ENCODE results near the gene IRAK1.

The IRAK1 gene

GRCh38 chrX:154043003-154043763, 23.5 kb upstream of the IRAK1 start:
- DNase-seq, result no peak

DNA sequence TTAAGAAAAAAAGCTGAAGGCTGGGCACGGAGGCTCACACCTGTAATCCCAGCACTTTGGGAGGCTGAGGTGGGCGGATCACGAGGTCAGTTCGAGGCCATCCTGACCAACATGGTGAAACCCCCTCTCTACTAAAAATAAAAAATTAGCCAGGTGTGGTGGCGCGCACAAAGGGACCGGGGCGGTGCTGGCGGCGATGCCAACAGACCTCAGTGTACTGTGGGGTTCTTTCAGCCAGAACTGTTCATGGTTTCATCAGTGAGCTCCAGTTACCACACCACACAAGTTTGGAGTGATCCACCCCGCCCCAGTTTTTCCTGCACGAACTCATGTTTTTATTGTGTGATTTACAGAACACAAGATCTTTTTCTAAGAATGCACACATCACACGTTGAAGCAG, 21.2 kb upstream of the IRAK1 start:
- no peak for DNase-seq

GRCh38 chrX:154040307-154040756, 20.6 kb upstream of the IRAK1 start:
- no peak for DNase-seq

- DNase-seq, result no peak
Measured at GRCh38 chrX:154039577-154039976, 19.9 kb upstream of the IRAK1 start.

DNA sequence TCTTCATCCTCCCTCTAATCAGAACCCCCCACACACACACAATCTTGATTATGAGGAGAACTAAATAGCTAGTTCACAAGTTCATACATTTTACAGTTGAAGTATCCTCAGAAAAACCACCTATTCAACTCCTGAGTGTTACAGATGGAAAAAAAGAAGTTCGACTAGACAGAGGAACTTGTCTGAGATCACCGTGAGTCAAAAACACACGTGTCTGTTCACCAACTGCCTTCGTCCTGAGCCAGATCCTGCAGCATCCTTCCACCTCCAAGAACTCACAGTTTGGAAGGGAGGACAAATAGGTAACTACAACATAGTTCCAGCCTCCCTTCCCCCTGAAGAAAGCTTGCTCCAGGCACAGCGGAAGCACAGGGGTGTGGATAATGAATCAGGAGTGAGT, 19.0 kb upstream of the IRAK1 start:
- DNase-seq, result no peak

- no peak for DNase-seq
Measured at GRCh38 chrX:154037754-154038153, 18.1 kb upstream of the IRAK1 start.

DNA sequence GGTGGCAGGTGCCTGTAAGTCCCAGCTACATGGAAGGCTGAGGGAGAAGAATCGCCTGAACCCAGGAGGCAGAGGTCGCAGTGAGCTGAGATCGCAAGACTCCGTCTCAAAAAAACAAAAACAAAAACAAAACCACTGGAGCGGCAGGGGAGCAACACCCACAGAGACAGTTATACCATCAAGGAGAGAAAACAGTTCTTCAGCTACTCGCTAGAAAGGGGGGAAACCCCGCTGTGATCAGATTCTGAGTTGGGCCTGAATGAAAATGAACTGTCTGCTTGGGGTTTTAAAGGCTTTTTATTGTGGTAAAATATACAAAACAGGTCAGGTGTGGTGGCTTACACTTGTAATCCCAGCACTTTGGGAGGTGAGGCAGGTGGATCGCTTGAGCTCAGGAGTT, 16.8 kb upstream of the IRAK1 start:
- DNase-seq, result no peak

- DNase-seq, result no peak
Measured at GRCh38 chrX:154033848-154034247, 14.1 kb upstream of the IRAK1 start.

GRCh38 chrX:154032653-154033052, 13.0 kb upstream of the IRAK1 start:
- no peak for DNase-seq

DNA sequence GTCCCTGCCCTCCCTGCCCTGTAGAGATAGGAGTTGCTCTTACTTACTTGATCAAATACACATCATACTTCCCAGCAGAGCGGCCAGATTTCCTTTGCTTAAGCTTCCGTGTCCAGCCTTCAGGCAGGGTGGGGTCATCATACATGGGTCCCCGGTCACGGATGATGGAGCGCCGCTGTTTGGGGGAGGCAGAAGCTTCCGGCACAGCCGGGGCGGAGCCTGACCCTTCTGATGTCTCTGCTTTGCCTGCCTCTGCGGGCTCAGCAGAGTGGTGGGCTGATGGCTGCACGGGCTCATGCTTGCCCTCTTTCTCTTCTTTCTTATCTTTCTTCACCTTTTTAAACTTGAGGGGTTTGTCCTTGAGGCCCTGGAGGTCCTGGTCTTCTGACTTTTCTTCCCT, 12.5 kb upstream of the IRAK1 start:
- no peak for DNase-seq

- no peak for DNase-seq
Measured at GRCh38 chrX:154030715-154031305, 11.1 kb upstream of the IRAK1 start.

GRCh38 chrX:154030266-154030665, 10.6 kb upstream of the IRAK1 start:
- peak in 9 of 58 donors; percentile 6 to 32 (median 16) for DNase-seq

DNA sequence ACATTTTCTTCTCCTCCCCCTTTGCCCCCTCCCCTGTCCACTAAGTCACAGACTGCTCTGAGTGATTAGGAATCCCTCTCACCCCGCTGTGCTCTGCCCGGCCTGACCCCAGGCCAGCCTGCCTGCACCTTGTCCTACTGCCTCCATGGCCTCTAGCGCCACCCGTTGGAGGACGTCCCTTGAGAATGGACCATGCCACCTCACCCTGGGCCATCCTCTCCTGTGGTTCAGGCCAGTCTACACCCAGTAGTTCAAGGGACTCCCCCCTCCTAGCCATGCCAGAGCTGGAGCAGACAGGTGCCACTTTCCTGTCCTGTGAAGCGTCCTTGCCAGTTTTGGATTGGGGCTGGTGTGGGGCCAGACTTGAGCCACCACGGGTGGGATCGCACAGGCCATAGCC, 9.7 kb upstream of the IRAK1 start:
- DNase-seq, result no peak

GRCh38 chrX:154028502-154029184, 8.9 kb upstream of the IRAK1 start:
- DNase-seq, result no peak

DNA sequence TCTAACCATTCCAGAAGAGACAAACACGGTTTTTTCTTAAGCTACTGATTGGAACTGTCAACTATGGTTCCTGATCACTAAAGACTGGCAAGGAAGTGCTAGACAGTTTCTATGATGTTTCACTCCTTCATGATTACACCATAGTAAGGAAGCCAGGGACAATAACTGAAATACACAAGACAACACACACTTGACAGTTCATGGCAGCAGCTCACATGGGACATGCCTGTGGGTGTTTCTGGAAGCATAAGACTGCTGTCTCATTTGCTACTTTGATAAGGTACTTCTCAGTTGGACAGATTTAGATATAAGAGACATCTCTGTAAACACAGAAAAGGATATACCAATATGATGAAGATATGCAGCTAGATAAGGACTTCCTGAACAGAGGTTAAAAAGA, 8.3 kb upstream of the IRAK1 start:
- DNase-seq, result no peak

DNA sequence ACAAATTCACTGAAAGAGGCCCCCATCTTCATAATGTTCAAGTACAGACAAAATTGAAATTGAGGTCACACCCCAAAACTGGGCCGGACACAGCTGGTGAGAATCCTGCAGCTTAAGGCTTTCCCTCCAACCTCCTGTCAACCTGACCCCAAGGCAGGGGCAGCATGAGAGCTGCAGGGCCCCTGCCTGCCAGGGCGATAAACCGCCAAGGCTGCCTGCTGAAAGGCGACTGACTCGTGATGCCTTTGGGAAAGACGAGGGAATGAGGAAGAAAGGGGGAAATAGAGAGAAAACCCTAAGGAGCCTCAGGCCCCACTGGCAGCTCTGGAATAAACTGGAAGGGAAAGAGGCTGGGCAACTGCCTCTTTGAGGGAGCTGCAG, 7.3 kb upstream of the IRAK1 start:
- DNase-seq, result no peak

GRCh38 chrX:154026136-154027021, 6.7 kb upstream of the IRAK1 start:
- no peak for DNase-seq

- no peak for DNase-seq
Measured at GRCh38 chrX:154025230-154025629, 5.5 kb upstream of the IRAK1 start.

- DNase-seq, result no peak
Measured at GRCh38 chrX:154024271-154024670, 4.6 kb upstream of the IRAK1 start.

- DNase-seq, result no peak
Measured at GRCh38 chrX:154023276-154024000, 3.7 kb upstream of the IRAK1 start.

- no peak for DNase-seq
Measured at GRCh38 chrX:154022108-154022507, 2.4 kb upstream of the IRAK1 start.
